Measurements from ENCODE around the gene RBL1.
"Not testable (repeated sequence)": the region's sequence is repeated elsewhere in the genome, so short reads cannot be mapped to it uniquely, and the experiment has no call there.

- TF ChIP-seq CTCF (conservative IDR thresholded peaks at IDR 0.05); EZH2 (IDR thresholded peaks at IDR 0.05; ENCODE audit: low read depth): not testable (repeated sequence)
Measured at GRCh38 chr20:37039366-37039765, 56.4 kb downstream of the RBL1 start.

All from PC-9 (cell line).